ENCODE results near the gene MRPL24. TPM values are rescaled to one million over a fixed set of nuclear protein-coding genes. Genes with fewer than 3 reads are reported as not detected.

The MRPL24 gene
- total and polyA plus RNA-seq, 2 of the 8 experiments (the other 6 are each of a cell fraction or from before 2014, with no cell fraction given), result 29.7 to 35.2 TPM

- peaks cover 6 to 13% of the 10 kb centered on the region in 2 experiments for H4K20me1 ChIP-seq (replicated peaks in 1 of 2; ENCODE audit: control insufficient read depth in 1 of 2, insufficient read depth in 2 of 2, low read length in 2 of 2)
- no peak overlapping the region for H3K4me3 ChIP-seq (ENCODE audit: extremely low read depth in 1 of 4, insufficient read depth in 2 of 4, low read depth in 3 of 4, low read length in 4 of 4)
- H2BK20ac ChIP-seq (ENCODE audit: low read length), result no peak overlapping the region
- peaks cover 3% of the 10 kb centered on the region; the same call in 1 of the 2 replicates for H3K79me1 ChIP-seq (ENCODE audit: low read depth, low read length)
- no peak overlapping the region for H4K8ac ChIP-seq (ENCODE audit: extremely low read depth, insufficient read depth, low read length)
- H3K9ac ChIP-seq (replicated peaks in 1 of 4; ENCODE audit: extremely low read depth in 1 of 4, low read depth in 3 of 4, low read length in 3 of 4), result no peak overlapping the region
- no peak overlapping the region for H3K18ac ChIP-seq (ENCODE audit: extremely low read depth, low read length)
- POLR2A ChIA-PET (ENCODE audit: partially characterized antibody), result interaction anchor here (0.6 to 2.6 kb wide), 4 partner anchors 8 to 78 kb away, joined by 3 to 8 read pairs (median 4); no protein-coding TSS in a partner anchor
- FAIRE-seq, result no peak
- no peaks in the 10 kb centered on the region for H3K27me3 ChIP-seq (replicated peaks in 1 of 4; ENCODE audit: control insufficient read depth in 3 of 4, extremely low read depth in 1 of 4, insufficient read depth in 3 of 4, low read length in 3 of 4)
- no peaks in the 10 kb centered on the region for H3K4me1 ChIP-seq (replicated peaks in 1 of 4; ENCODE audit: control insufficient read depth in 3 of 4, insufficient read depth in 4 of 4, low read length in 3 of 4)
- CTCF ChIA-PET (ENCODE audit: partially characterized antibody), result interaction anchor here (0.6 to 3.8 kb wide), 7 partner anchors 9 to 126 kb away, joined by 3 to 15 read pairs (median 4); partner anchors contain the start of gene METTL25B
- no peak overlapping the region for H2AFZ ChIP-seq (ENCODE audit: low read length)
- no peak overlapping the region for H2BK120ac ChIP-seq (replicated peaks; ENCODE audit: low read depth, low read length)
- 88% methylated on average over 6 of the region's 6 CpGs; no CpG with 5 or more reads in 1 of the 2 experiments for WGBS, 2 experiments (ENCODE audit: extremely low coverage in 1 of 2, insufficient coverage in 1 of 2, insufficient read length in 1 of 2, insufficient replicate concordance in 2 of 2, low coverage in 1 of 2, low lambda C conversion rate in 2 of 2, missing lambda C conversion rate in 1 of 2)
- no peaks in the 10 kb centered on the region for H3K9me3 ChIP-seq (ENCODE audit: insufficient read depth in 2 of 2, low read depth in 1 of 2, low read length in 1 of 2)
- H3K23me2 ChIP-seq (ENCODE audit: low read depth, low read length), result no peaks in the 10 kb centered on the region
- no peak overlapping the region for H2AK5ac ChIP-seq (ENCODE audit: low read depth, low read length)
- DNase-seq (ENCODE audit: low read depth in 1 of 2, low spot score in 2 of 2), result no peak
- H3K56ac ChIP-seq (replicated peaks; ENCODE audit: insufficient read length, low read depth, low read length), result no peak overlapping the region
- H3K36me3 ChIP-seq (ENCODE audit: control insufficient read depth in 2 of 4, insufficient read depth in 4 of 4, low read length in 3 of 4), result peaks cover 6 to 53% (median 33%) of the 10 kb centered on the region in 4 experiments; a peak in 7 of 8 replicates
- no peak overlapping the region for H2BK5ac ChIP-seq (ENCODE audit: low read depth, low read length)
- H3K14ac ChIP-seq (ENCODE audit: insufficient read length), result no peak overlapping the region
- H4K91ac ChIP-seq (replicated peaks; ENCODE audit: insufficient read length, low read length), result no peak overlapping the region
- H3K4me2 ChIP-seq (ENCODE audit: insufficient read depth in 1 of 2, low read depth in 2 of 2, low read length in 2 of 2), result no peak overlapping the region
- no peak overlapping the region for H3K27ac ChIP-seq (ENCODE audit: low read depth, low read length)
- peaks cover 0 to 26% of the 10 kb centered on the region in 2 experiments; a peak in 2 of 4 replicates for H3K79me2 ChIP-seq (ENCODE audit: control insufficient read depth in 1 of 2, insufficient read depth in 2 of 2, low read length in 2 of 2)
- H4K5ac ChIP-seq (ENCODE audit: insufficient read length, low read depth, low read length), result no peak overlapping the region
- no peak overlapping the region for H3K23ac ChIP-seq (ENCODE audit: insufficient read length)
- no peak overlapping the region for H2BK15ac ChIP-seq (ENCODE audit: low read length)
- H3K4ac ChIP-seq (replicated peaks; ENCODE audit: insufficient read length, low read depth, low read length), result no peak overlapping the region
- H2BK12ac ChIP-seq (ENCODE audit: low read depth, low read length), result no peak overlapping the region
- TF ChIP-seq HDAC6 (IDR thresholded peaks at IDR 0.05; ENCODE audit: low read depth, low read length), result no peak
- no peak for TF ChIP-seq SIN3A (conservative IDR thresholded peaks at IDR 0.05 in 1 of 2, IDR thresholded peaks at IDR 0.05 in 1 of 2; ENCODE audit: low read depth in 1 of 2, low read length in 2 of 2)
- TF ChIP-seq SIX5 (IDR thresholded peaks at IDR 0.05; ENCODE audit: low read depth, low read length), result no peak
- TF ChIP-seq RBBP5 (IDR thresholded peaks at IDR 0.05; ENCODE audit: borderline replicate concordance, low read depth, low read length), result no peak
- TF ChIP-seq MAX (IDR thresholded peaks at IDR 0.05), result no peak
- no peak for TF ChIP-seq ZNF274 (IDR thresholded peaks at IDR 0.05; ENCODE audit: borderline replicate concordance, extremely low read depth, low read length)
- no peak for TF ChIP-seq TCF12 (IDR thresholded peaks at IDR 0.05; ENCODE audit: low read depth, low read length)
- TF ChIP-seq RFX5 (IDR thresholded peaks at IDR 0.05; ENCODE audit: borderline replicate concordance, low read depth, low read length), result no peak
- no peak for TF ChIP-seq RXRA (IDR thresholded peaks at IDR 0.05; ENCODE audit: insufficient read depth, low read depth, low read length)
These were observed 44.6 kb upstream of the MRPL24 start for GRCh38 chr1:156785458-156785857.

Data from H1 (cell line).